ENCODE results near the gene MUC12.
"Not testable (repeated sequence)": the region's sequence is repeated elsewhere in the genome, so short reads cannot be mapped to it uniquely, and the experiment has no call there.

Gene MUC12

DNA sequence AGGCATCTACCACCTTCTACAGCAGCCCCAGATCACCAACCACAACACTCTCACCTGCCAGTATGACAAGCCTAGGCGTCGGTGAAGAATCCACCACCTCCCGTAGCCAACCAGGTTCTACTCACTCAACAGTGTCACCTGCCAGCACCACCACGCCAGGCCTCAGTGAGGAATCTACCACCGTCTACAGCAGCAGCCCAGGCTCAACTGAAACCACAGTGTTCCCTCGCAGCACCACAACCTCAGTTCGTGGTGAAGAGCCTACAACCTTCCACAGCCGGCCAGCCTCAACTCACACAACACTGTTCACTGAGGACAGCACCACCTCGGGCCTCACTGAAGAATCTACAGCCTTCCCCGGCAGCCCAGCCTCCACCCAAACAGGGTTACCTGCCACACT lies 29.2 kb downstream of the MUC12 start:
- not testable (repeated sequence) for DNase-seq

DNA sequence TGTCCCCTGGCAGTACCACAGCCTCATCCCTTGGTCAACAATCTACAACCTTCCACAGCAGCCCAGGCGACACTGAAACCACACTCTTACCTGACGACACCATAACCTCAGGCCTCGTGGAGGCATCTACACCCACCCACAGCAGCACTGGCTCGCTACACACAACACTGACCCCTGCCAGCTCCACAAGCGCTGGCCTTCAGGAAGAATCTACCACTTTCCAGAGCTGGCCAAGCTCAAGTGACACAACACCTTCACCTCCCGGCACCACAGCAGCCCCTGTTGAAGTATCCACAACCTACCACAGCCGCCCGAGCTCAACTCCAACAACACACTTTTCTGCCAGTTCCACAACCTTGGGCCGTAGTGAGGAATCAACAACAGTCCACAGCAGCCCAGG lies 30.0 kb downstream of the MUC12 start:
- DNase-seq, result not testable (repeated sequence)

DNA sequence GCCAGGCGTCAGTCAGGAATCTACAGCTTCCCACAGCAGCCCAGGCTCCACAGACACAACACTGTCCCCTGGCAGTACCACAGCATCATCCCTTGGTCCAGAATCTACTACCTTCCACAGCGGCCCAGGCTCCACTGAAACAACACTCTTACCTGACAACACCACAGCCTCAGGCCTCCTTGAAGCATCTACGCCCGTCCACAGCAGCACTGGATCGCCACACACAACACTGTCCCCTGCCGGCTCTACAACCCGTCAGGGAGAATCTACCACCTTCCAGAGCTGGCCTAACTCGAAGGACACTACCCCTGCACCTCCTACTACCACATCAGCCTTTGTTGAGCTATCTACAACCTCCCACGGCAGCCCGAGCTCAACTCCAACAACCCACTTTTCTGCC lies 30.7 kb downstream of the MUC12 start:
- not testable (repeated sequence) for DNase-seq

DNA sequence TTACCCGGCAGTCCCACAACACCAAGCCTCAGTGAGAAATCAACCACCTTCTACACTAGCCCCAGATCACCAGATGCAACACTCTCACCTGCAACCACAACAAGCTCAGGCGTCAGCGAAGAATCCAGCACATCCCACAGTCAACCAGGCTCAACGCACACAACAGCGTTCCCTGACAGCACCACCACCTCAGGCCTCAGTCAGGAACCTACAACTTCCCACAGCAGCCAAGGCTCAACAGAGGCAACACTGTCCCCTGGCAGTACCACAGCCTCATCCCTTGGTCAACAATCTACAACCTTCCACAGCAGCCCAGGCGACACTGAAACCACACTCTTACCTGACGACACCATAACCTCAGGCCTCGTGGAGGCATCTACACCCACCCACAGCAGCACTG lies 33.0 kb downstream of the MUC12 start:
- not testable (repeated sequence) for DNase-seq

DNA sequence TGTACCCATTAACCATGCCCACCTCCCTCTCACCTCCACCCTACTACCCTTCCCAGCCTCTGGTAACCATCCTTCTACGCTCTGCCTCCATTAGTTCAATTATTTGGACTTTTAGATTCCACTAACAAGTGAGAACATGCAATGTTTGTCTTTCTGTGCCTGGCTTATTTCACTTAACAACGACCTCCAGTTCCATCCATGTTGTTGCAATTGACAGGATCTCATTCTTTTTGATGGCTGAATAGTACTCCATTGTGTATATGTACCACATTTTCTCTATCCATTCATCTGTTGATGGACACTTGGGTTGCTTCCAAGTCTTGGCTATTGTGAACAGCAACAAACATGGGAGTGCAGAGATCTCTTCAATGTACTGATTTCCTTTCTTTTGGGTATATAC lies 38.0 kb downstream of the MUC12 start:
- DNase-seq, result not testable (repeated sequence)

DNA sequence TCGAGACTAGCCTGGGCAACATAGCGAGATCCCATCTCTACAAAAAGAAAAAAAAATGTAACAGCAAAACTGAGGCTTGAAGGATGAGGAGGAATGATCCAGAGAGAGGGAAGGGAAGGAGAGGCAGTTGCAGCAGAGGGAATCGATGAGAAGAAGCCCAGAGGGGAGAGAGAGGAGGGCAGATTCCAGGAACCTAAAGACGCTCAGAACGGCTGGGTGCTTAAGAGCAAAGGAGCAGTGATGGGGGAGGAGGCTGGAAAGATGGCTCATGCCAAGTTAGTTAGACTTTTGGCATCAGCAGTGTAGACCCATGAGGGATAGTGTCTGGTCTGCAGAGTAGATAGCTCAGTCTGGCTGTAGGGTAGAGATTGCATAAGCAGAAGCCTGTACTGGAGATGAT lies 40.3 kb downstream of the MUC12 start:
- no peak for DNase-seq

DNA sequence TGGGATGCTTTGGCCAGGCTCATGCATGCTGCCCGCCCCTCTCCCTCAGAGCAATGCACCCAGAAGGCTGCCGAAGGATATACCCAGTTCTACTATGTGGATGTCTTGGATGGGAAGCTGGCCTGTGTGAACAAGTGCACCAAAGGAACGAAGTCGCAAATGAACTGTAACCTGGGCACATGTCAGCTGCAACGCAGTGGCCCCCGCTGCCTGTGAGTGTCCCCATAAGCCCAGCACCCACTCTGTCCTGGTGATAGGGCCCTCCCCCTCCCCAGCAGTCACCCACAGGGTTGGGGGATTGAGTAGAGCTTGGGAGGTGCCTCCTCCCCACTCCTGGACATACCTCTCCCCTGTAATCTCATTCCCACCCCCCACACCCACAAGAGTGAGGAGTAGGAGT lies 43.6 kb downstream of the MUC12 start:
- DNase-seq, result no peak

DNA sequence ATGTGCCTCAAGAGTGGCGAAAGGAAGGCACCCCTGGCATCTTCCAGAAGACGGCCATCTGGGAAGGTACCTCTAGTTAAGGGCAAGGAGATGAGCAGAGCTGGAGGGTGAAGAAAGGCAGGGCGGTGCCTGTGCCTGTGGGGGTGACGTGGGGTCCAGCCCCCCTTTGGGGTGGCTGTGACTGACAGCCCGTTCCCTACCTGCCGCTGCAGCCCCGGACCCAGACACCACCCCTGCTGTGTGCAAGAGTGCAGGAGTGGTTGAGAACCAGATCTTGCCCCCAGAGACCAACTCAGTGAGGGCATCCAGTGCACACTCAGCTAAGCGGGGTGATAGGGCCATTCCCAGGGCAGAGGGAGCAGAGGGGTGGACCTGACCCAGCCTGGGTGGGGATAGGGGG lies 46.3 kb downstream of the MUC12 start:
- no peak for DNase-seq

DNA sequence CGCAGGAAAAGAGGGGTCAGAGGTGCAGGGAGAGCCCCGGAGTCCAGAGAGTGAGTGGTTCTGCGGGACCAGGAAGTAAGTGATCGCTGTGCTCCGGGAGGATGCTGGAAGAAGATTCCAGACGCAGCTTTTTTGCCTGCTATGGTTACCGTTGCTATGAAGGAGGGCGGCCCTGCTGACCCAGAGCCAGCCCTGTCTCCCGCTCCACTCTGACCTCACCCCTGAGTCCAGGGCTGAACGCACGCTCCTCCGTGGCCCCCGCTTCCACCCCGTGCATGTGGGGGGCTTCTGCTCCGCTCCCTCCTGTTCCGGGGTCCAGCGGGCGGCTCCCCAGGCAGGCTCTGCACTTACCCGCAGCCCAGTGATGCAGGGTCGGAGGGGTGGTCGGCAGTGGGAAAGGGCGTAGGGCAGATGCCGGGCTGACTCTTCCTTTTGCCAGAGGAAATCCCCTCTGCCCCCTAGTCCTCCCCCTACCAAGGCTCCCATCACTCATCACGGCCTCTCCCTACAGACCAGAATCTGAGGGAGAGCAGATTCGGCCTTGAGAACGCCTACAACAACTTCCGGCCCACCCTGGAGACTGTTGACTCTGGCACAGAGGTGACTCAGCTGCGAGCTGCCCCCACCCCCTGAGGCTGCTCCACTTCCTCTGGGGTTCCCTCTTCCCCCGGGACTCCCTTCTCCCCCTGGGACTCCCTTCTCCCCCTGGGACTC lies 47.9 kb downstream of the MUC12 start:
- DNase-seq, result peak; percentile 69 to 77

DNA sequence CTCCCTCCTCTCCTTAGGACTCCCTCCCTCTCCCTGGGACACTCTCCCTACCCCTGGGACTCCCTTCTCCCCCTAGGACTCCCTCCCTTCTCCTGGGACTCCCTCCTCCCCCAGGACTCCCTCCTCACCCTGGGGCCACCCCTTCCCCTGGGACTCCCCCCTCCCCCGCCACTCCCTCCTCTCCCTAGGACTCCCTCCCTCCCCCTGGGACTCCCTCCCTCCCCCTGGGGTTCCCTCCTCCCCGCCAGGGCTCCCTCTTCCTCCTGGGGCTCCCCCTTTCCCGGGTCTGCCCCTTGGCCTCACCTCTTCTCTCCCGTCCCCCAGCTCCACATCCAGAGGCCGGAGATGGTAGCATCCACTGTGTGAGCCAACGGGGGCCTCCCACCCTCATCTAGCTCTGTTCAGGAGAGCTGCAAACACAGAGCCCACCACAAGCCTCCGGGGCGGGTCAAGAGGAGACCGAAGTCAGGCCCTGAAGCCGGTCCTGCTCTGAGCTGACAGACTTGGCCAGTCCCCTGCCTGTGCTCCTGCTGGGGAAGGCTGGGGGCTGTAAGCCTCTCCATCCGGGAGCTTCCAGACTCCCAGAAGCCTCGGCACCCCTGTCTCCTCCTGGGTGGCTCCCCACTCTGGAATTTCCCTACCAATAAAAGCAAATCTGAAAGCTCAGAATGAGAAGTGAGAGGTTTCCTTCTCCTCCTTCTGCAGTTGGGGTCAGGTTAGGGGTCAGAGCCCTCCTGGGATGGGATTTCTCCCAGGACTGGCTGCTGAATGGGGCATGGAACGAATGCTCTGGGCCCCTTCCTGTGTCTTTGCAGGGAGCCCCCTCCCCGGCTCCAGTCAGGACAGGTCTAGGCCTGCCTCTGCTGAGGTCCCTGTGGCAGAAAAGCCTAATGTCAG lies 49.2 kb downstream of the MUC12 start:
- no peak for DNase-seq

DNA sequence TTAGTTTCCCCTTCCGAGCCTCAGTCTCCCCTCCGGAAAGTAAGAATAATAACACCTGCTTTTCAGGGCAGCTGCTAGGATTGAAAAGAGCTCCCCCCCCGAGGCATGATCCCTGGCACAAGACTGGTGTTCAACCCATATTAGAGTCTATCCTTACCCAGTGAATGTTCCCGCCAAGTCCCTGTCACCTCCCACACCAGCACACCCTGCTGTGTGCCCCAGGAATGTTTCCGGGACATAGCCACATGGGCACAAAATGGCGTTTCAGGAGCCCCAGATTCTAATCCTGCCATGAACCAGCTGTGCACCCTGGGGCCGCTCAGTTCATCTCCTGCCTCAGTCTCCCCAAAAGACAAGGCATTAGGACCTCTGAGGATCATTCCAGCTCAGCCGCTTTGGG lies 51.1 kb downstream of the MUC12 start:
- DNase-seq, result no peak

DNA sequence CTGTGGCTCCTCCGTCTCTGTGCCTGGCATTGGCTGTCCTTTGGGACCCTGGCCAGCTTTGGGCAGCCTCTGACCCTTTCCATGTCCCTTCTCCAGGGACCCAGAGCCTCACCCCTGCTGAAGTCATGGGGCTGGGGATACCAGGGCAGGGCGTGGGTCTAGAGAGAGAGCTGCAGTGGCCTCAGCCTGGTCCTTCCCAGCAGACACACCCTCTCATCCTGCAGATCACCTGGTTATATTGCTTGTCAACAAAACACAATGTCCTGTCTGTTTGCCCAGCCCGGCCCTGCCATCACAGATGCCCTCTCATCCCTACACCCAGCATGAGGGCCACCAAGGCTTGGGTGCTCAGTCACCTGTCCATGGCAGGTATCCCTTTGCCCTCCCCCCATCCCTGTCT lies 52.3 kb downstream of the MUC12 start:
- no peak for DNase-seq

DNA sequence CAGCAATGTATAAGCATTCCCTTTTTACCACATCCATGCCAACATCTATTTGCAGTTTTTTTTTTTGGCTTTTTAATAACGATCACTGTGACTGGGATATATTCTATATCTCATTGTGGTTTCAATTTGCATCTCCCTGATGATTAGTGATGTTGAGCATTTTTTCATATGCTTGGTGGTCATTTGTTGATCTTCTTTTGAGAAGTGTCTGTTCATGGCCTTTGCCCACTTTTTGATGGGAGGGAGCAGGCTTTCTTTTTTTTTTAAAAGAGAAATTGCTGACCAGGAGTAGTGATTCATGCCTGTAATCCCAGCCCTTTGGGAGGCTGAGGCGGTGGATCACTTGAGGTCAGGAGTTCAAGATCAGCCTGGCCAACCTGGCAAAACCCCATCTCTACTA lies 54.5 kb downstream of the MUC12 start:
- DNase-seq, result no peak

DNA sequence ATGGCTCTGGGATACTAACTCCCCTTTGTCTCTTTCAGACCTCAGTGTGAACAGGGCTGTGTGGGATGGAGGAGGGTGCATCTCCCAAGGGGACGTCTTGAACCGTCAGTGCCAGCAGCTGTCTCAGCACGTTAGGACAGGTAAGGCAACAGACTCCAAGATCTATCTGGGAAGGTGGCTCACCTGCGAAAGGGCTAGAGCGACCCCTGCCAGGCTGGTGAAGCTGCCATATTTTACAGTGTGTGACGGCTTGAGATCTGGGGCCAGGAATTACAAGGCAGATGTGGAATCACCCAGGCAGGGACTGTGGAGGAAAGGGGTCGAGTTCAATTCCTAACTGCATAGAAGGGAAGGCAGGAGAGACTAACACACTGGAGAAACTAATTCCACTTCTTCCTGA lies 61.7 kb downstream of the MUC12 start:
- no peak for DNase-seq

DNA sequence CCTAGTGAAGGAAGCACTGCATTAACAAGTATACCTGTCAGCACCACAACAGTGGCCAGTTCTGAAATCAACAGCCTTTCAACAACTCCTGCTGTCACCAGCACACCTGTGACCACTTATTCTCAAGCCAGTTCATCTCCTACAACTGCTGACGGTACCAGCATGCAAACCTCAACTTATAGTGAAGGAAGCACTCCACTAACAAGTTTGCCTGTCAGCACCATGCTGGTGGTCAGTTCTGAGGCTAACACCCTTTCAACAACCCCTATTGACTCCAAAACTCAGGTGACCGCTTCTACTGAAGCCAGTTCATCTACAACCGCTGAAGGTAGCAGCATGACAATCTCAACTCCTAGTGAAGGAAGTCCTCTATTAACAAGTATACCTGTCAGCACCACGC lies 66.6 kb downstream of the MUC12 start:
- no peak for DNase-seq

DNA sequence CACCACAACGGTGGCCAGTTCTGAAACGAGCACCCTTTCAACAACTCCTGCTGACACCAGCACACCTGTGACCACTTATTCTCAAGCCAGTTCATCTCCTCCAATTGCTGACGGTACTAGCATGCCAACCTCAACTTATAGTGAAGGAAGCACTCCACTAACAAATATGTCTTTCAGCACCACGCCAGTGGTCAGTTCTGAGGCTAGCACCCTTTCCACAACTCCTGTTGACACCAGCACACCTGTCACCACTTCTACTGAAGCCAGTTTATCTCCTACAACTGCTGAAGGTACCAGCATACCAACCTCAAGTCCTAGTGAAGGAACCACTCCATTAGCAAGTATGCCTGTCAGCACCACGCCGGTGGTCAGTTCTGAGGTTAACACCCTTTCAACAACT lies 71.9 kb downstream of the MUC12 start:
- not testable (repeated sequence) for DNase-seq

DNA sequence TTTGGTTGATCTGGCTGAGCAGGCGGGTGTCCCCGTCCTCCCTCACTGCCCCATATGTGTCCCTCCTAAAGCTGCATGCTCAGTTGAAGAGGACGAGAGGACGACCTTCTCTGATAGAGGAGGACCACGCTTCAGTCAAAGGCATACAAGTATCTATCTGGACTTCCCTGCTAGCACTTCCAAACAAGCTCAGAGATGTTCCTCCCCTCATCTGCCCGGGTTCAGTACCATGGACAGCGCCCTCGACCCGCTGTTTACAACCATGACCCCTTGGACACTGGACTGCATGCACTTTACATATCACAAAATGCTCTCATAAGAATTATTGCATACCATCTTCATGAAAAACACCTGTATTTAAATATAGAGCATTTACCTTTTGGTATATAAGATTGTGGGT lies 89.0 kb downstream of the MUC12 start:
- peak; percentile 20 to 37 for DNase-seq

DNA sequence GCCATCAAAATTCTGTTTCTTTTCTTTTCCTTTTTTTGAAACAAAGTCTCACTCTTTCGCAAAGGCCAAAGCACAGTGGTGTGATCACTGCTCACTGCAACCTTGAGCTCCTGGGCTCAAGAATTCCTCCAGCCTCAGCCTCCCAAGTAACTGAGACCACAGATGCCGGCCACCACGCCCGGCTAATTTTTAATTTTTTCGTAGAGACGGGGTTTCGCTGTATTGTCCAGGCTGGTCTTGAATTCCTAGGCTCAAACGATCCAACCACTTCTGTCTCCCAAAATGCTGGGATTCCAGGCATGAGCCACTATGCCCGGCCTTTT lies 90.2 kb downstream of the MUC12 start:
- no peak for DNase-seq

DNA sequence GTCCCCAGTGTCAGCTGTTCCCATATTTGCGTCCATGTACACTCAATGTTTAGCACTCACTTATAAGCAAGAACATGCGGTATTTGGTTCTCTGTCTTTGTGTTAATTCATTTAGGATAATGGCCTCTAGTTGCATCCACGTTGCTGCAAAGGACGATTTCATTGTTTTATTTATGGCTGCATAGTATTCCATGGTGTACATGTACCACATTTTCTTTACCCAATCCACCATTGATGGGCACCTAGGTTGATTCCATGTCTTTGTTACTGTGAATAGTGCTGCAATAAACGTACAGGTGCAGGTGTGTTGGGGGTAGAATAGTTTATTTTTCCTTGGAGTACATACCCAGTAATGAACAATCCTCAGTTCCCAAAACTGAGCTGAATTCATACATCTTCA lies 91.6 kb downstream of the MUC12 start:
- DNase-seq, result no peak

DNA sequence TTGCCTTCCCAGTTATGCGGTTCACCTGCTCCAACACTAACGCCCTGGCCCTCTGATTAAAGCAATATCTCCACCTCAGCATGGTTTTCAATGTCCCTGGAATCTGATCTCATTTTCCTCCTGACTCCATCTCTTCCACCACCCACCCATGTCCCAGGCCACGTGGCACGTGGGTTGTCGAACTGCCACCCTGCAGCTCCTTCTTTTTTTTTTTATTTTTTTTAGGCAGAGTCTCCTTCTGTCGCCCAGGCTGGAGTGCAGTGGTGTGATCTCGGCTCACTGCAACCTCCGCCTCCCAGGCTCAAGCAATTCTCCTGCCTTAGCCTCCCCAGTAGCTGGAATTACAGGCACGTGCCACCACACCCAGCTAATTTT lies 94.8 kb downstream of the MUC12 start:
- DNase-seq, result not testable (repeated sequence)

DNA sequence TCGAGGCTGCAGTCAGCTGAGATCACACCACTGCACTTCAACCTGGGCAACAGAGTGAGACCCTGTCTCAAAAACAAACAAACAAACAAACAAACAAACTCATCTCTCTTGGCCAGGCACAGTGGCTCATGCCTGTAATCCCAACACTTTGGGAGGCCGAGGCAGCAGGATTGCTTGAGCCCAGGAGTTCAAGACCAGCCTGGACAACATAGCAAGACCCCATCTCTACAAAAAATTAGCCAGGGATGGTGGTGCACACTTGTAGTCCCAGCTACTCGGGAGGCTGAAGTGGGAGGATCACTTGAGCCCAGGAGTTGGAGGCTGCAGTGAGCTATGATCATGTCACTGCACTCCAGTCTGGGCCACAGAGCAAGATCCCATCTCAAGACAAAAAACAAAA lies 95.8 kb downstream of the MUC12 start:
- DNase-seq, result not testable (repeated sequence)

DNA sequence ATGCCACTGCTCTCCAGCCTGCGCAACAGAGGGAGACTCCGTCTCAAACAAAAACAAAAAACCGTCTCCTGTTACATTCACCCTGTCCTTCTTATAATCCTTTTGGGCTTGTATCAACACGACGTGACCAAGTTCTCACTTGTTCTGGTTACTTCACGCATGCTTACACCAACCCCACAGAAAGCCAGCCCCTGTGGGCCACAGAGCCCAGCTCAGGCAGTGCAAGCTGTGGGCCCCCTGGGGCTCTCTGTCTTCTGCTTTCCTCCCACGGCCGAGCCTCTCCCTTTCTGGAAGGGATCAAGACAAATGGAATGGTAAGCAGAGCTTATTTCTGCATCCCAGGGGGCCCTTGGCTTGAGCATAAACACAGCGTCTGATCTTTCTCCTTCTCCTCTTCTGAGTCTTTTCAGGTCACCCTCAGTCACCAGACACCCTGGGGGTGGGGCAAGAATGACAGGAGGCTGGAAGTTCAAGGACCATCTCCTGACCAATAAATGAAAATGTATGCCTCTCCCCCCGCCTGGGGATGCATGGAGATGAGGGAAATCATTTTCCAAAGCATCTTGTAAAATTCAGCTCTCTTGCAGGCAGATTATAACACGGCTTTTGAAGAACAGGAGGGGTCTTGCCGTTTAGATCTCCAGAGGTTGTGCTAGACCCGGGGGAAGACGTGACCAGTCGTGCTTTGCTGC lies 96.9 kb downstream of the MUC12 start:
- DNase-seq, result no peak

DNA sequence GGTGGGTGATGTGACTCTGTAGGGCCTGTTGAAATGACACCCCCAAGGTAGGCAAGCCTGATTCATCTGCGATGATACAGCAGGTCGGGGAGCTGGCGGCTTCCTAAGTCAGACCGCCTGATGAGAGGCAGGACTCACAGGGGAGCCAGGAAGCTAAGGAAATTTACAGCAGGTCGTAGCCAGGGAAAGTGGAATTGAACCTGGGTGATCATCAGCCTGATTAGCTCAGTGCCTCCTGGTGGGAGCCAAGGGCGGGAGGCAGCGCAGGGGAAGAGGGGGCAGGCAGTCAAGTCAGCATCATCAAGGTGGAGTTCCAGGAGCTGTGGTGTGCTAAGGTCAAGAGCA lies 97.4 kb downstream of the MUC12 start:
- no peak for DNase-seq

DNA sequence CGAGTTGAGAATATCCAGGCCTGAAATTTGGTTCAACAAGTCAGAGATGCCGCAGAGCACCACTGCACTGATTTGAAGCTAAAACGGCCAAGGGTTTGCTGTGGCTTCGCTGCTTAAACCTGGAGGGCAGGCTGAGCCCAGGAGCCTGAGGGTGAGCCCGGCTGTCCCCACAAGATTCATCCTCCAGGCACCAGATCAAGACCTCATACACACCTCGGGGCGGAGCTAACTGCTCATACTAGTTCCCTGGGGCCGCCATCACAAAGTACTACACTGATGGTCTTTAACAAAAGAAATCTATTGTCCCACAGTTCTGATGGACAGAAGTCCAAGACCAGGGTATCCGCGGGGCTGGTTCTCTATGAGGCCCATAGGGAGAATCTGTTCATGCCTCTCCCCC lies 99.0 kb downstream of the MUC12 start:
- DNase-seq, result no peak
